HepG2 (cell line): ENCODE results near the gene ATAD1. TPM values are rescaled to one million over a fixed set of nuclear protein-coding genes. Genes with fewer than 3 reads are reported as not detected.

Experiments
- BHLHE40 ChIP-seq: IDR thresholded peaks from 2 replicates; pipeline ENCODE4 v1.6.1; 2011; ENCODE audit warnings: low read length, improper control_type of control experiment
- ELF4 ChIP-seq: sonication (generic); formaldehyde crosslinking; IDR thresholded peaks from 2 replicates; pipeline ENCODE4 v1.5.0; 2020; ENCODE audit warnings: missing genetic modification reagents, mild to moderate bottlenecking, moderate library complexity, borderline replicate concordance
- RFXANK ChIP-seq: IDR thresholded peaks from 2 replicates; pipeline ENCODE4 v1.6.1; 2016
- USF2 ChIP-seq, 2 experiments: sonication (generic) in 1 of 2; formaldehyde crosslinking in 1 of 2; IDR thresholded peaks; 2 replicates each; pipeline versions ENCODE4 v1.5.1 to v1.6.1; 2011 to 2020; ENCODE audit warnings: borderline replicate concordance in 1 of 2, low read depth in 1 of 2, low read length in 1 of 2, mild to moderate bottlenecking in 1 of 2, missing genetic modification reagents in 1 of 2, moderate library complexity in 1 of 2
- ZC3H4 ChIP-seq: sonication (generic); formaldehyde crosslinking; IDR thresholded peaks from 2 replicates; pipeline ENCODE4 v1.4.0; 2020; ENCODE audit warnings: missing genetic modification reagents, borderline replicate concordance
- polyA plus RNA-seq, 8 experiments: library from polyadenylated mRNA; depleted of rRNA in 3 of 8; stranded (reverse) in 7 of 8; unstranded in 1 of 8; fragments of >200 nt; fragmentation: Illumina TruSeq in 4 of 8; extraction: Trizol in 4 of 8; gene quantifications; 2 replicates each; pipeline versions ENCODE4 v1.2.1 to v1.2.3, GENCODE V29; 2011 to 2016; ENCODE audit warnings: low read depth in 4 of 8, missing spikeins in 1 of 8, mixed read lengths in 1 of 8; ENCODE audit not compliant: insufficient read depth in 1 of 8
- total RNA-seq, 5 experiments: library from RNA; depleted of rRNA; stranded (reverse); fragments of >200 nt; fragmentation: Illumina TruSeq; extraction: Trizol; gene quantifications; 2 replicates each; pipeline ENCODE4 v1.2.3, GENCODE V29; 2016; ENCODE audit warnings: low read depth in 1 of 5
- TF ChIP-seq, protein P1 (sequence below): IDR thresholded peaks from 2 replicates; pipeline ENCODE4 v1.6.1; 2016; ENCODE audit warnings: missing genetic modification reagents, missing compliant biosample characterization
- TF ChIP-seq, protein P2 (sequence below), 2 experiments: sonication (generic) in 1 of 2; formaldehyde crosslinking in 1 of 2; IDR thresholded peaks; 2 replicates each; pipeline versions ENCODE4 v1.4.0 to v1.6.1; 2016 to 2020; ENCODE audit warnings: borderline replicate concordance in 1 of 2, low read depth in 1 of 2, mild to moderate bottlenecking in 1 of 2, missing genetic modification reagents in 1 of 2
- TF ChIP-seq, protein P3 (sequence below): sonication (generic); formaldehyde crosslinking; IDR thresholded peaks from 2 replicates; pipeline ENCODE4 v1.4.0; 2020; ENCODE audit warnings: missing genetic modification reagents, borderline replicate concordance
- TF ChIP-seq, protein P4 (sequence below): sonication (generic); formaldehyde crosslinking; conservative IDR thresholded peaks from 2 replicates; pipeline ENCODE4 v1.4.0; 2020; ENCODE audit warnings: mild to moderate bottlenecking, missing genetic modification reagents, moderate library complexity

The ATAD1 gene
- total and polyA plus RNA-seq, 2 of the 13 experiments (the other 11 are each of a cell fraction or from before 2014, with no cell fraction given), result 14.9 to 28.2 TPM

GRCh38 chr10:87861953-87862678 is 44.1 kb upstream of the ATAD1 start (continued):
- TF ChIP-seq USF2 (IDR thresholded peaks at IDR 0.05; ENCODE audit: low read depth, low read length) (peak; percentile 92), USF2 (CRISPR knock-in tag; IDR thresholded peaks at IDR 0.05; ENCODE audit: borderline replicate concordance) (peak; percentile 94), ZC3H4 (no peak), ELF4 (CRISPR knock-in tag) (peak; percentile 85), BHLHE40 (peak; percentile 92), RFXANK (CRISPR knock-in tag) (no peak)
- TF ChIP-seq, protein P1, sequence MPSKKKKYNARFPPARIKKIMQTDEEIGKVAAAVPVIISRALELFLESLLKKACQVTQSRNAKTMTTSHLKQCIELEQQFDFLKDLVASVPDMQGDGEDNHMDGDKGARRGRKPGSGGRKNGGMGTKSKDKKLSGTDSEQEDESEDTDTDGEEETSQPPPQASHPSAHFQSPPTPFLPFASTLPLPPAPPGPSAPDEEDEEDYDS (CRISPR knock-in tag), result peak; percentile 95
- TF ChIP-seq, protein P2, sequence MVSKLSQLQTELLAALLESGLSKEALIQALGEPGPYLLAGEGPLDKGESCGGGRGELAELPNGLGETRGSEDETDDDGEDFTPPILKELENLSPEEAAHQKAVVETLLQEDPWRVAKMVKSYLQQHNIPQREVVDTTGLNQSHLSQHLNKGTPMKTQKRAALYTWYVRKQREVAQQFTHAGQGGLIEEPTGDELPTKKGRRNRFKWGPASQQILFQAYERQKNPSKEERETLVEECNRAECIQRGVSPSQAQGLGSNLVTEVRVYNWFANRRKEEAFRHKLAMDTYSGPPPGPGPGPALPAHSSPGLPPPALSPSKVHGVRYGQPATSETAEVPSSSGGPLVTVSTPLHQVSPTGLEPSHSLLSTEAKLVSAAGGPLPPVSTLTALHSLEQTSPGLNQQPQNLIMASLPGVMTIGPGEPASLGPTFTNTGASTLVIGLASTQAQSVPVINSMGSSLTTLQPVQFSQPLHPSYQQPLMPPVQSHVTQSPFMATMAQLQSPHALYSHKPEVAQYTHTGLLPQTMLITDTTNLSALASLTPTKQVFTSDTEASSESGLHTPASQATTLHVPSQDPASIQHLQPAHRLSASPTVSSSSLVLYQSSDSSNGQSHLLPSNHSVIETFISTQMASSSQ (IDR thresholded peaks at IDR 0.05; ENCODE audit: low read depth), result no peak
- TF ChIP-seq, protein P2 (CRISPR knock-in tag; IDR thresholded peaks at IDR 0.05; ENCODE audit: borderline replicate concordance), result peak; percentile 83; the same call in 1 of the 2 replicates
- TF ChIP-seq, protein P3, sequence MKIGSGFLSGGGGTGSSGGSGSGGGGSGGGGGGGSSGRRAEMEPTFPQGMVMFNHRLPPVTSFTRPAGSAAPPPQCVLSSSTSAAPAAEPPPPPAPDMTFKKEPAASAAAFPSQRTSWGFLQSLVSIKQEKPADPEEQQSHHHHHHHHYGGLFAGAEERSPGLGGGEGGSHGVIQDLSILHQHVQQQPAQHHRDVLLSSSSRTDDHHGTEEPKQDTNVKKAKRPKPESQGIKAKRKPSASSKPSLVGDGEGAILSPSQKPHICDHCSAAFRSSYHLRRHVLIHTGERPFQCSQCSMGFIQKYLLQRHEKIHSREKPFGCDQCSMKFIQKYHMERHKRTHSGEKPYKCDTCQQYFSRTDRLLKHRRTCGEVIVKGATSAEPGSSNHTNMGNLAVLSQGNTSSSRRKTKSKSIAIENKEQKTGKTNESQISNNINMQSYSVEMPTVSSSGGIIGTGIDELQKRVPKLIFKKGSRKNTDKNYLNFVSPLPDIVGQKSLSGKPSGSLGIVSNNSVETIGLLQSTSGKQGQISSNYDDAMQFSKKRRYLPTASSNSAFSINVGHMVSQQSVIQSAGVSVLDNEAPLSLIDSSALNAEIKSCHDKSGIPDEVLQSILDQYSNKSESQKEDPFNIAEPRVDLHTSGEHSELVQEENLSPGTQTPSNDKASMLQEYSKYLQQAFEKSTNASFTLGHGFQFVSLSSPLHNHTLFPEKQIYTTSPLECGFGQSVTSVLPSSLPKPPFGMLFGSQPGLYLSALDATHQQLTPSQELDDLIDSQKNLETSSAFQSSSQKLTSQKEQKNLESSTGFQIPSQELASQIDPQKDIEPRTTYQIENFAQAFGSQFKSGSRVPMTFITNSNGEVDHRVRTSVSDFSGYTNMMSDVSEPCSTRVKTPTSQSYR (CRISPR knock-in tag), result peak; percentile 64; the same call in 1 of the 2 replicates
- TF ChIP-seq, protein P4, sequence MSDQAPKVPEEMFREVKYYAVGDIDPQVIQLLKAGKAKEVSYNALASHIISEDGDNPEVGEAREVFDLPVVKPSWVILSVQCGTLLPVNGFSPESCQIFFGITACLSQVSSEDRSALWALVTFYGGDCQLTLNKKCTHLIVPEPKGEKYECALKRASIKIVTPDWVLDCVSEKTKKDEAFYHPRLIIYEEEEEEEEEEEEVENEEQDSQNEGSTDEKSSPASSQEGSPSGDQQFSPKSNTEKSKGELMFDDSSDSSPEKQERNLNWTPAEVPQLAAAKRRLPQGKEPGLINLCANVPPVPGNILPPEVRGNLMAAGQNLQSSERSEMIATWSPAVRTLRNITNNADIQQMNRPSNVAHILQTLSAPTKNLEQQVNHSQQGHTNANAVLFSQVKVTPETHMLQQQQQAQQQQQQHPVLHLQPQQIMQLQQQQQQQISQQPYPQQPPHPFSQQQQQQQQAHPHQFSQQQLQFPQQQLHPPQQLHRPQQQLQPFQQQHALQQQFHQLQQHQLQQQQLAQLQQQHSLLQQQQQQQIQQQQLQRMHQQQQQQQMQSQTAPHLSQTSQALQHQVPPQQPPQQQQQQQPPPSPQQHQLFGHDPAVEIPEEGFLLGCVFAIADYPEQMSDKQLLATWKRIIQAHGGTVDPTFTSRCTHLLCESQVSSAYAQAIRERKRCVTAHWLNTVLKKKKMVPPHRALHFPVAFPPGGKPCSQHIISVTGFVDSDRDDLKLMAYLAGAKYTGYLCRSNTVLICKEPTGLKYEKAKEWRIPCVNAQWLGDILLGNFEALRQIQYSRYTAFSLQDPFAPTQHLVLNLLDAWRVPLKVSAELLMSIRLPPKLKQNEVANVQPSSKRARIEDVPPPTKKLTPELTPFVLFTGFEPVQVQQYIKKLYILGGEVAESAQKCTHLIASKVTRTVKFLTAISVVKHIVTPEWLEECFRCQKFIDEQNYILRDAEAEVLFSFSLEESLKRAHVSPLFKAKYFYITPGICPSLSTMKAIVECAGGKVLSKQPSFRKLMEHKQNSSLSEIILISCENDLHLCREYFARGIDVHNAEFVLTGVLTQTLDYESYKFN, result peak; percentile 60
